Measurements from ENCODE around the gene CDH15.
A peak's percentile ranks its signal among the peaks of the same experiment; 100 is the strongest.
"Not testable (repeated sequence)": the region's sequence is repeated elsewhere in the genome, so short reads cannot be mapped to it uniquely, and the experiment has no call there.

CDH15 gene

GRCh38 chr16:89202422-89203215, 31.1 kb downstream of the CDH15 start:
- DNase-seq: no peak

GRCh38 chr16:89207993-89208392, 36.4 kb downstream of the CDH15 start:
- DNase-seq: no peak

GRCh38 chr16:89209522-89210044, 38.0 kb downstream of the CDH15 start:
- no peak for DNase-seq

GRCh38 chr16:89210165-89210903, 38.8 kb downstream of the CDH15 start:
- no peak for DNase-seq

- no peak for DNase-seq
These were observed 39.5 kb downstream of the CDH15 start for GRCh38 chr16:89210904-89211515.

GRCh38 chr16:89216315-89217137, 45.0 kb downstream of the CDH15 start:
- DNase-seq: peak; percentile 82

GRCh38 chr16:89217138-89217387, 45.5 kb downstream of the CDH15 start:
- DNase-seq: no peak

- DNase-seq: peak; percentile 91
These were observed 46.0 kb downstream of the CDH15 start, which contains the start of gene ZNF778 for GRCh38 chr16:89217388-89218191. ZNF778 (plus strand) TSS chr16:89217703; CDS start chr16:89221128, 3,425 bp downstream.

- DNase-seq: no peak
These were observed 47.8 kb downstream of the CDH15 start for GRCh38 chr16:89219365-89219764.

GRCh38 chr16:89221604-89222003, 50.1 kb downstream of the CDH15 start:
- no peak for DNase-seq

- DNase-seq: no peak
These were observed 51.4 kb downstream of the CDH15 start for GRCh38 chr16:89222931-89223330.

- DNase-seq: no peak
These were observed 53.1 kb downstream of the CDH15 start for GRCh38 chr16:89224665-89225064.

- DNase-seq: peak; percentile 71
These were observed 58.7 kb downstream of the CDH15 start for GRCh38 chr16:89230255-89230654.

- DNase-seq: no peak
These were observed 60.6 kb downstream of the CDH15 start for GRCh38 chr16:89232107-89232506.

- no peak for DNase-seq
These were observed 62.3 kb downstream of the CDH15 start for GRCh38 chr16:89233678-89234490.

- no peak for DNase-seq
These were observed 66.2 kb downstream of the CDH15 start for GRCh38 chr16:89237733-89238132.

GRCh38 chr16:89241187-89242007, 69.8 kb downstream of the CDH15 start:
- peak; percentile 83 for DNase-seq

- DNase-seq: no peak
These were observed 71.2 kb downstream of the CDH15 start for GRCh38 chr16:89242795-89243200.

- DNase-seq: no peak
These were observed 72.1 kb downstream of the CDH15 start for GRCh38 chr16:89243664-89244063.

GRCh38 chr16:89244264-89244663, 72.7 kb downstream of the CDH15 start:
- not testable (repeated sequence) for DNase-seq
